SK-N-SH treated with all-trans-retinoic acid at 6 μM for 48 hours (cell line): ENCODE measurements around the gene NDUFA1.

Source experiments
- ATAC-seq: fragments of 200-7000 bp; cut with Tn5 transposase; 3 replicates; pipeline ENCODE4 v1.9.1; 2020; ENCODE audit warnings: mild to moderate bottlenecking, moderate library complexity
- ARNTL ChIP-seq: fragments of 450-650 bp; formaldehyde crosslinking; IDR thresholded peaks from 2 replicates; pipeline ENCODE4 v1.5.0; 2020; ENCODE audit warnings: low read depth, mild to moderate bottlenecking, moderate library complexity, borderline replicate concordance
- BACH2 ChIP-seq: fragments of 250-450 bp; sonication (Bioruptor Pico); IDR thresholded peaks from 2 replicates; pipeline ENCODE4 v1.9.0; 2021; ENCODE audit warnings: mild to moderate bottlenecking, borderline replicate concordance
- CREB5 ChIP-seq: fragments of 250-450 bp; sonication (Bioruptor Pico); IDR thresholded peaks from 2 replicates; pipeline ENCODE4 v1.5.1; 2020; ENCODE audit warnings: low read depth, mild to moderate bottlenecking, moderate library complexity
- CSRNP3 ChIP-seq: fragments of 250-450 bp; sonication (Bioruptor Pico); IDR thresholded peaks from 2 replicates; pipeline ENCODE4 v1.5.1; 2021; ENCODE audit warnings: mild to moderate bottlenecking, moderate library complexity
- ESRRG ChIP-seq: fragments of 250-450 bp; sonication (Bioruptor Pico); IDR thresholded peaks from 2 replicates; pipeline ENCODE4 v1.6.1; 2021; ENCODE audit warnings: mild to moderate bottlenecking
- GLIS3 ChIP-seq: fragments of 250-450 bp; sonication (Bioruptor Pico); IDR thresholded peaks from 2 replicates; pipeline ENCODE4 v1.5.0; 2020; ENCODE audit warnings: mild to moderate bottlenecking, moderate library complexity
- ISL1 ChIP-seq: fragments of 250-450 bp; sonication (Bioruptor Pico); IDR thresholded peaks from 2 replicates; pipeline ENCODE4 v2.1.2; 2022; ENCODE audit warnings: mild to moderate bottlenecking, moderate library complexity
- OSR1 ChIP-seq: fragments of 250-450 bp; sonication (Bioruptor Pico); IDR thresholded peaks from 2 replicates; pipeline ENCODE4 v1.8.0; 2022; ENCODE audit warnings: moderate library complexity, mild to moderate bottlenecking, inconsistent platforms
- POU6F1 ChIP-seq: fragments of 250-450 bp; sonication (Bioruptor Pico); IDR thresholded peaks from 2 replicates; pipeline ENCODE4 v1.8.0; 2021; ENCODE audit warnings: low read depth, mild to moderate bottlenecking, moderate library complexity, borderline replicate concordance
- PPARA ChIP-seq: fragments of 250-450 bp; sonication (Bioruptor Pico); IDR thresholded peaks from 2 replicates; pipeline ENCODE4 v1.5.0; 2020; ENCODE audit warnings: mild to moderate bottlenecking, borderline replicate concordance
- RARB ChIP-seq: fragments of 250-450 bp; sonication (Bioruptor Pico); IDR thresholded peaks from 2 replicates; pipeline ENCODE4 v1.8.0; 2021; ENCODE audit warnings: mild to moderate bottlenecking, moderate library complexity
- SNAI2 ChIP-seq: fragments of 250-450 bp; sonication (Bioruptor Pico); IDR thresholded peaks from 2 replicates; pipeline ENCODE4 v1.5.0; 2020; ENCODE audit warnings: mild to moderate bottlenecking, moderate library complexity
- TCF4 ChIP-seq: fragments of 250-450 bp; sonication (Bioruptor Pico); IDR thresholded peaks from 2 replicates; pipeline ENCODE4 v1.8.0; 2021; ENCODE audit warnings: mild to moderate bottlenecking, moderate library complexity, borderline replicate concordance
- TOX ChIP-seq: fragments of 250-450 bp; sonication (Bioruptor Pico); IDR thresholded peaks from 2 replicates; pipeline ENCODE4 v1.8.0; 2021; ENCODE audit warnings: mild to moderate bottlenecking, moderate library complexity, borderline replicate concordance
- TSHZ2 ChIP-seq: fragments of 250-450 bp; sonication (Bioruptor Pico); IDR thresholded peaks from 2 replicates; pipeline ENCODE4 v1.5.0; 2020; ENCODE audit warnings: mild to moderate bottlenecking, moderate library complexity
- ZC3H10 ChIP-seq: fragments of 250-450 bp; sonication (Bioruptor Pico); IDR thresholded peaks from 2 replicates; pipeline ENCODE4 v1.5.1; 2021; ENCODE audit warnings: mild to moderate bottlenecking, moderate library complexity
- ZFP3 ChIP-seq: fragments of 250-450 bp; sonication (Bioruptor Pico); IDR thresholded peaks from 2 replicates; pipeline ENCODE4 v1.5.0; 2020; ENCODE audit warnings: mild to moderate bottlenecking, moderate library complexity
- ZFP30 ChIP-seq: fragments of 450-650 bp; formaldehyde crosslinking; IDR thresholded peaks from 2 replicates; pipeline ENCODE4 v1.5.0; 2022; ENCODE audit warnings: mild to moderate bottlenecking, moderate library complexity
- ZNF565 ChIP-seq: fragments of 450-650 bp; formaldehyde crosslinking; conservative IDR thresholded peaks from 2 replicates; pipeline ENCODE4 v1.5.0; 2020; ENCODE audit warnings: low read depth, mild to moderate bottlenecking, moderate library complexity
- ZNF70 ChIP-seq: fragments of 450-650 bp; formaldehyde crosslinking; IDR thresholded peaks from 2 replicates; pipeline ENCODE4 v1.5.0; 2020; ENCODE audit warnings: mild to moderate bottlenecking, moderate library complexity
- ZNF8 ChIP-seq: fragments of 450-650 bp; formaldehyde crosslinking; IDR thresholded peaks from 2 replicates; pipeline ENCODE4 v1.5.0; 2020; ENCODE audit warnings: mild to moderate bottlenecking, moderate library complexity

Gene NDUFA1

GRCh38 chrX:119899125-119899524, 27.5 kb downstream of the NDUFA1 start:
- TF ChIP-seq PPARA (CRISPR knock-in tag) (no peak), POU6F1 (CRISPR knock-in tag) (no peak), GLIS3 (no peak), CREB5 (CRISPR knock-in tag) (no peak), ZC3H10 (no peak), TOX (CRISPR knock-in tag) (no peak), ZNF8 (no peak), ARNTL (no peak), BACH2 (CRISPR knock-in tag) (no peak), TCF4 (CRISPR knock-in tag) (no peak), RARB (CRISPR knock-in tag) (no peak), SNAI2 (CRISPR knock-in tag) (no peak), ZNF565 (CRISPR knock-in tag) (no peak), ZFP3 (CRISPR knock-in tag) (no peak), ESRRG (CRISPR knock-in tag) (no peak), ISL1 (CRISPR knock-in tag) (no peak), CSRNP3 (no peak), TSHZ2 (CRISPR knock-in tag) (no peak)
- no peak; the same call in 2 of the 3 replicates for ATAC-seq

- no peak for ATAC-seq
- TF ChIP-seq ESRRG (CRISPR knock-in tag): no peak
Measured at GRCh38 chrX:119900976-119901375, 29.3 kb downstream of the NDUFA1 start.

- no peak for ATAC-seq
- TF ChIP-seq ZFP30 (no peak), OSR1 (CRISPR knock-in tag) (no peak), TSHZ2 (CRISPR knock-in tag) (no peak), CREB5 (CRISPR knock-in tag) (no peak), ZFP3 (CRISPR knock-in tag) (no peak), TCF4 (CRISPR knock-in tag) (no peak), ZNF565 (CRISPR knock-in tag) (no peak), ISL1 (CRISPR knock-in tag) (no peak), POU6F1 (CRISPR knock-in tag) (no peak), TOX (CRISPR knock-in tag) (no peak), ESRRG (CRISPR knock-in tag) (no peak), ZNF8 (no peak), ZNF70 (CRISPR knock-in tag) (no peak), CSRNP3 (no peak)
Measured at GRCh38 chrX:119916310-119916709, 44.7 kb downstream of the NDUFA1 start.
